ENCODE data around the gene KCNJ16.

KCNJ16 gene

DNA sequence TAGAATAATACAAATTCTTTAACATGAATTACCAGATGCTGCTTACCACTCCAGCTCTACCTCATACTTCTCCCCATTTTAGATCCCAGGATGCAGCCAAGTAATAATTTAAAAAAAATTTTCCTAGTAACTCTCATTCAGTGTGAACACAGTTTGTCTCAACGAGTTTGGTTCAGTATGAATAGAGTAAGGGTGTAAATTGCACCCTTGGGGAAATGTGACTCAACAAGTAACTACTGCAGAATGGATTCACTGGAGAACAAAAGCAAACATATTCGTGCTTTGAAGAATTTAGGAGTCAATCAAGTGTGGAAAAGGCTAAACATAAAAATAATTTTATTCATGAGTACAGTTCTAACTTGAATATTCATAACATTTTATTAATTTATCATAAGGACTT lies 23.0 kb downstream of the KCNJ16 start:
- TF ChIP-seq EZH2phosphoT487 (IDR thresholded peaks at IDR 0.05; ENCODE audit: borderline replicate concordance, low read length) (no peak), CTCF (IDR thresholded peaks at IDR 0.05; ENCODE audit: low read depth, low read length, poor library complexity, severe bottlenecking) (no peak)
- Histone ChIP-seq H3K27ac (ENCODE audit: low read depth, low read length) (no peak overlapping the region), H3K4me1 (ENCODE audit: control insufficient read depth, low read length) (peaks cover 8% of the 10 kb centered on the region), H3K79me2 (ENCODE audit: control insufficient read depth, low read length) (no peaks in the 10 kb centered on the region), H3K9me3 (ENCODE audit: control insufficient read depth, insufficient read depth, low read length) (no peaks in the 10 kb centered on the region), H3K4me2 (ENCODE audit: low read length) (no peak overlapping the region), H3K36me3 (ENCODE audit: control insufficient read depth, low read length) (no peaks in the 10 kb centered on the region), H3K4me3 (ENCODE audit: low read length) (no peak overlapping the region), H3K9me2 (replicated peaks; ENCODE audit: control insufficient read depth, low read length) (no peaks in the 10 kb centered on the region), H4K20me1 (ENCODE audit: control insufficient read depth, insufficient read depth, low read depth, low read length) (no peaks in the 10 kb centered on the region), H3F3A (ENCODE audit: control insufficient read depth, insufficient read depth) (no peaks in the 10 kb centered on the region), H3K27me3 (ENCODE audit: control insufficient read depth, low read length) (no peaks in the 10 kb centered on the region)

DNA sequence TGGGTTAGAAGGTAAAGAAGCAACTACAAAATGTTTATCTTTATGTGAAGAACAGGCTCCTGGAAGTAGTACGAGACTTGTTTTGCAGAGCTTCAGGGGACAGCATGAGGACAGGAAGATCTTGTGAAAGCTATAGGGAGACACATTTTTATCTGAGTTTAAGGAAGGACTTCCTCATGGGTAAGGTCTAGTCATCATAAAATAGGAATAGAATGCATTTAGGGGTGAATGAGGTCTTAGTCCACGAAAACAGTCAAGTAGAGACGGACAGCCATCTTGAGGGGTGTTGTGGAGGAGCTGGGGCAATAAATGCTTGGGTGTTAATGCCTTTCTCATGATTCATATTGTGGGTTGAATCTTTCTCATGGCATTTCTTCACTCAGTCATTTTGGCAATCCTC lies 24.3 kb downstream of the KCNJ16 start:
- Histone ChIP-seq H3K9me3 (ENCODE audit: control insufficient read depth, insufficient read depth, low read length) (no peaks in the 10 kb centered on the region), H3K4me2 (ENCODE audit: low read length) (no peak overlapping the region), H3K27me3 (ENCODE audit: control insufficient read depth, low read length) (no peaks in the 10 kb centered on the region), H3F3A (ENCODE audit: control insufficient read depth, insufficient read depth) (no peaks in the 10 kb centered on the region), H4K20me1 (ENCODE audit: control insufficient read depth, insufficient read depth, low read depth, low read length) (no peaks in the 10 kb centered on the region), H3K4me1 (ENCODE audit: control insufficient read depth, low read length) (peaks cover 8% of the 10 kb centered on the region), H3K4me3 (ENCODE audit: low read length) (no peak overlapping the region), H3K27ac (ENCODE audit: low read depth, low read length) (no peak overlapping the region), H3K36me3 (ENCODE audit: control insufficient read depth, low read length) (no peaks in the 10 kb centered on the region), H3K9me2 (replicated peaks; ENCODE audit: control insufficient read depth, low read length) (no peaks in the 10 kb centered on the region), H3K79me2 (ENCODE audit: control insufficient read depth, low read length) (no peaks in the 10 kb centered on the region)
- TF ChIP-seq EZH2phosphoT487 (IDR thresholded peaks at IDR 0.05; ENCODE audit: borderline replicate concordance, low read length), result no peak
- no peak for TF ChIP-seq CTCF (IDR thresholded peaks at IDR 0.05; ENCODE audit: low read depth, low read length, poor library complexity, severe bottlenecking)

GRCh38 chr17:70099884-70100283 lies 24.9 kb downstream of the KCNJ16 start:
- TF ChIP-seq CTCF (IDR thresholded peaks at IDR 0.05; ENCODE audit: low read depth, low read length, poor library complexity, severe bottlenecking), result no peak
- TF ChIP-seq EZH2phosphoT487 (IDR thresholded peaks at IDR 0.05; ENCODE audit: borderline replicate concordance, low read length), result no peak
- no peak overlapping the region for H3K4me3 ChIP-seq (ENCODE audit: low read length)
- no peaks in the 10 kb centered on the region for H3K9me3 ChIP-seq (ENCODE audit: control insufficient read depth, insufficient read depth, low read length)
- no peaks in the 10 kb centered on the region for H3K36me3 ChIP-seq (ENCODE audit: control insufficient read depth, low read length)
- no peaks in the 10 kb centered on the region for H4K20me1 ChIP-seq (ENCODE audit: control insufficient read depth, insufficient read depth, low read depth, low read length)
- H3F3A ChIP-seq (ENCODE audit: control insufficient read depth, insufficient read depth), result no peaks in the 10 kb centered on the region
- H3K4me2 ChIP-seq (ENCODE audit: low read length), result peak overlapping the region; percentile 0; the same call in 1 of the 2 replicates
- H3K79me2 ChIP-seq (ENCODE audit: control insufficient read depth, low read length), result no peaks in the 10 kb centered on the region
- H3K4me1 ChIP-seq (ENCODE audit: control insufficient read depth, low read length), result peaks cover 8% of the 10 kb centered on the region
- H3K27ac ChIP-seq (ENCODE audit: low read depth, low read length), result no peak overlapping the region
- no peaks in the 10 kb centered on the region for H3K27me3 ChIP-seq (ENCODE audit: control insufficient read depth, low read length)
- no peaks in the 10 kb centered on the region for H3K9me2 ChIP-seq (replicated peaks; ENCODE audit: control insufficient read depth, low read length)

DNA sequence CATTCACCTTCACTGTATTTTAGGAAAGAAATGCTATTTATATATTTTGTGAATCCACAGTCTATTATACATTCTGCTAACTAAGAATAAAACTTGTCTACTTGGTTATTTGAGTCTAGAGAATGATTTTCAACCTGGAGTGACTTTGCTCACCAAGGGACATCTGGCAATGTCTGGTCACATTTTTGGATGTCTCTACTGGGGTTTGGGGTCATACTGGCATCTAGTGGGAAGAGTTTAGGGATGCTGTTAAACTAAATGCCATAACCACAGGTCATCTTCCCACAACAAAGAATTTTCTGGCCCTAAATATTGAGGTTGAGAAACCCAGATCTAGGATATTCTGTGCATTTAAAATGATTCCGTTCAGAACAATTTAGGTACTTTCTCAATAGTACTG lies 26.0 kb downstream of the KCNJ16 start:
- Histone ChIP-seq H3K9me3 (ENCODE audit: control insufficient read depth, insufficient read depth, low read length) (no peaks in the 10 kb centered on the region), H3K79me2 (ENCODE audit: control insufficient read depth, low read length) (no peaks in the 10 kb centered on the region), H4K20me1 (ENCODE audit: control insufficient read depth, insufficient read depth, low read depth, low read length) (no peaks in the 10 kb centered on the region), H3K9me2 (replicated peaks; ENCODE audit: control insufficient read depth, low read length) (no peaks in the 10 kb centered on the region), H3K36me3 (ENCODE audit: control insufficient read depth, low read length) (no peaks in the 10 kb centered on the region), H3K27ac (ENCODE audit: low read depth, low read length) (no peak overlapping the region), H3K4me2 (ENCODE audit: low read length) (no peak overlapping the region), H3K4me1 (ENCODE audit: control insufficient read depth, low read length) (peaks cover 8% of the 10 kb centered on the region), H3K4me3 (ENCODE audit: low read length) (no peak overlapping the region), H3K27me3 (ENCODE audit: control insufficient read depth, low read length) (no peaks in the 10 kb centered on the region), H3F3A (ENCODE audit: control insufficient read depth, insufficient read depth) (no peaks in the 10 kb centered on the region)
- TF ChIP-seq CTCF (IDR thresholded peaks at IDR 0.05; ENCODE audit: low read depth, low read length, poor library complexity, severe bottlenecking) (no peak), EZH2phosphoT487 (IDR thresholded peaks at IDR 0.05; ENCODE audit: borderline replicate concordance, low read length) (no peak)
